ENCODE results near the gene CAMTA1. TPM values are rescaled to one million over a fixed set of nuclear protein-coding genes. Genes with fewer than 3 reads are reported as not detected.

Gene CAMTA1
- total RNA-seq, 1 experiment from 2014 or later, result 102 TPM

DNA sequence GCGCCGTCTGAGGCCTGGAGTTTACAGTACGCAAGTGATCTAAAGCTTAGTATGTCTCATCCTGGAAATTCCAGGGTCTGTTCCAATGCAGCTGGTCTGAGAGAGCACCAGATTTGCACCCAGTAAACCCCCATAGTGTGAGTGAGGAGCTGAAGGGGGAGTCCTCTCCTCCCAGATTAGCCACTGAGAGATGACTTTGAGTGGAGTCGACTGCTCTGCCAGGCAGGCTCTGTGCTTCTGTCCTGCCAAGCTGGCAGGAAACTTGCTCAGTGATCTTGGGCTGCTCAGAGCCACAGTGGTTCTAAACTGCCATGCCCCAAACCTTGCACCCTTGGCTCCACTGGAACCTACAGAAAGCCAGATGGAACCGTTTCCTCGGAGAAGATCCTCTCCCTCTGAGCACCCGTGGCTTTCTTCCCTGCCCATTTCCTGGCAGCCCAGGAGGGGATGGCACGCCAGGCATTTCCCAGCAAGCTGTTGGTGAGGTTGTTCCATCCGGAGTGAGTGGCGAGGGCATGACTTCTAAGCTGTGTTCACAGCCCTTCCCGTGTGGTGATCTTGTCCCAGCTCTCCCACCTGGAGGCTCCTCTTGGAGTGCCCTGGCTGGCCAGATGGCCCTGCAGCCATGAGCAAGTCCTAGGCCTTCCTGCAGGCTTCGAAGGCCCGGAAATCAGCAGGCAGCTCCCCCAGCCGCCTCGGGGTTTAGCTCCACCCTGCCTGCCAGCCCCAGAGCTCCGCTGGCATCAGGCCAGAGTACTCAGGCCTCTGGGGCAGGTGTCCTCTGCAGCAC is 859.9 kb downstream of the CAMTA1 start:
- no peaks in the 10 kb centered on the region for H3K36me3 ChIP-seq (replicated peaks; ENCODE audit: control insufficient read depth, insufficient read depth, low read length)
- no peaks in the 10 kb centered on the region for H3K27me3 ChIP-seq (ENCODE audit: control insufficient read depth, insufficient read depth, low read length)
- no peak for DNase-seq
- no peak overlapping the region for H3K4me3 ChIP-seq (ENCODE audit: insufficient read depth, low read depth, low read length)

DNA sequence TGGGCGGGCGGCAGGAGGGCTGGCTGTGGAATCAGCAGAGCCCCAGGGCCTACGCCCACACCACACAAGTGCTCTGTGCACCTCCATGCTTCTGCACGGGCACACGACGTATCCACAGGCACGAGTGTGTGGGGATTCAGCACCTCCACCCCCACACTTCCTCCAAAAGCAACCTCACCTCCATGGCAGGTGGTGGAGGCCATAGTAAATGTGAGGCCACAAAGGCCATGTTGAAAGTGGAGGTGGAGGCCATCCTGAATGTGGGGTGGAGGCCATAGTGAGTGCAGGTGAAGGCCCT is 860.4 kb downstream of the CAMTA1 start:
- DNase-seq, result no peak
- Histone ChIP-seq H3K36me3 (replicated peaks; ENCODE audit: control insufficient read depth, insufficient read depth, low read length) (no peaks in the 10 kb centered on the region), H3K4me3 (ENCODE audit: insufficient read depth, low read depth, low read length) (no peak overlapping the region)

DNA sequence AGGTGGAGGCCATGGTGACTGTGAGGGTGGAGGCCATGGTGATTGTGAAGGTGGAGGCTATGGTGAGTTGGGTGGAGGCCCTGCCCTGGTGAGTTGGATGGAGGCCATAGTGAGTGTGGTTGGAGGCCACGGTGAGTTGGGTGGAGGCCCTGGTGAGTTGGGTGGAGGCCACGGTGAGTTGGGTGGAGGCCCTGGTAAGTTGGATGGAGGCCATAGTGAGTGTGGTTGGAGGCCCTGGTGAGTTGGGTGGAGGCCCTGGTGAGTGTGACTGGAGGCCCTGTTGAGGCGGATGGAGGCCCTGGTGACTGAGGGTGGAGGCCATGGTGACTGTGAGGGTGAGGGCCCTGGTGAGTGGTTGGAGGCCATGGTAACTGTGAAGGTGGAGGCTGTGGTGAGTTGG is 860.9 kb downstream of the CAMTA1 start:
- no peak overlapping the region for H3K4me3 ChIP-seq (ENCODE audit: insufficient read depth, low read depth, low read length)

More for the DNA sequence above, 860.4 kb downstream of the CAMTA1 start:
- no peaks in the 10 kb centered on the region for H3K27me3 ChIP-seq (ENCODE audit: control insufficient read depth, insufficient read depth, low read length)

GRCh38 chr1:7646981-7647901 is 862.0 kb downstream of the CAMTA1 start:
- DNase-seq, result peak; percentile 98
- no peak overlapping the region for H3K4me3 ChIP-seq (ENCODE audit: insufficient read depth, low read depth, low read length)
- H3K36me3 ChIP-seq (replicated peaks; ENCODE audit: control insufficient read depth, insufficient read depth, low read length), result no peaks in the 10 kb centered on the region
- no peaks in the 10 kb centered on the region for H3K27me3 ChIP-seq (ENCODE audit: control insufficient read depth, insufficient read depth, low read length)

More for the DNA sequence above, 860.9 kb downstream of the CAMTA1 start:
- Histone ChIP-seq H3K27me3 (ENCODE audit: control insufficient read depth, insufficient read depth, low read length) (no peaks in the 10 kb centered on the region), H3K36me3 (replicated peaks; ENCODE audit: control insufficient read depth, insufficient read depth, low read length) (no peaks in the 10 kb centered on the region)
- DNase-seq, result no peak

- no peak overlapping the region for H3K4me3 ChIP-seq (ENCODE audit: insufficient read depth, low read depth, low read length)
- H3K36me3 ChIP-seq (replicated peaks; ENCODE audit: control insufficient read depth, insufficient read depth, low read length), result no peaks in the 10 kb centered on the region
- DNase-seq, result no peak
- H3K27me3 ChIP-seq (ENCODE audit: control insufficient read depth, insufficient read depth, low read length), result no peaks in the 10 kb centered on the region
Observed at GRCh38 chr1:7648761-7649384, 863.6 kb downstream of the CAMTA1 start.

- Histone ChIP-seq H3K27me3 (ENCODE audit: control insufficient read depth, insufficient read depth, low read length) (no peaks in the 10 kb centered on the region), H3K4me3 (ENCODE audit: insufficient read depth, low read depth, low read length) (no peak overlapping the region), H3K36me3 (replicated peaks; ENCODE audit: control insufficient read depth, insufficient read depth, low read length) (no peaks in the 10 kb centered on the region)
- DNase-seq, result peak; percentile 79
Observed at GRCh38 chr1:7650801-7651200, 865.5 kb downstream of the CAMTA1 start.

DNA sequence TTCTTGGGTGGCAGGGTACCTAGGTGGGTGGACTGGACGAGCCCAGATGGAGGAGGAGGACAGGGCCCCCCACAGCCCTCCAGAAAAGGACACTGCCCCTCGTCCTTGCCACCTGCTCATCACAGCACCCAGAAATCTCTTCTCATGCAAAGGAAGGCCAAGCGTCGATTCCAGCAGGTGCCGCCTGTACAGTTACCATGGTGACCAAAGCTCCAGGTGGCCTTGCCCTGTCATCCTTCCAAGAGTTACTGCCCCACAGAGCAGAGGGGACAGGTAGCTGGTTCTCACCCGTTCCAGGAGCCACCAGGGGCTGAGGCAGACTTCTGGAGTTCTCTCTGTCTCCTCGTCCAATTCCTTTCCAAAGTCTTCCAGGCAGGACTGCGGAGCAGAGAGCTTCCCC is 865.9 kb downstream of the CAMTA1 start:
- no peak for DNase-seq
- Histone ChIP-seq H3K4me3 (ENCODE audit: insufficient read depth, low read depth, low read length) (no peak overlapping the region), H3K27me3 (ENCODE audit: control insufficient read depth, insufficient read depth, low read length) (no peaks in the 10 kb centered on the region), H3K36me3 (replicated peaks; ENCODE audit: control insufficient read depth, insufficient read depth, low read length) (no peaks in the 10 kb centered on the region)

DNA sequence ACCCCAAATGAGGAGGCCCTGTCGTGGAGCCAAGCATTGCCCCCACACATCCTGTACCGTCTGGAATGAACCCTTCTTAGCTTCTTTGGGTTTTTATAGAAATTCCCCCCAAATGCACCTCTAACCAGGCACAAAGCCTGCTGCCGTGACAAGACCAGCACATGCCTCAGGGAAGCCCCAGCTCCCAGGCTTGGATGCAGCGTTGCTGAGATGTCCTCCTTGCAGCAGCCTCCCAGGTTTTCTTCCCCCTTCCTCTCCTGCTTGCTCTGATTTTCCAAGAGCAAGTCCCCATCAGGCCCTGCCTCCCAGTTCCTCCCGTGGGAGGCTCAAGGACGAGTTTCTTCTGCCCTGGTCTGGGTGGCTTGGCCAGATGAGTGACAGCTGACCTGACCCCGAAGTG is 866.8 kb downstream of the CAMTA1 start:
- H3K36me3 ChIP-seq (replicated peaks; ENCODE audit: control insufficient read depth, insufficient read depth, low read length), result no peaks in the 10 kb centered on the region
- H3K4me3 ChIP-seq (ENCODE audit: insufficient read depth, low read depth, low read length), result no peak overlapping the region
- DNase-seq, result no peak
- no peaks in the 10 kb centered on the region for H3K27me3 ChIP-seq (ENCODE audit: control insufficient read depth, insufficient read depth, low read length)

GRCh38 chr1:7652515-7653098 is 867.4 kb downstream of the CAMTA1 start:
- no peaks in the 10 kb centered on the region for H3K27me3 ChIP-seq (ENCODE audit: control insufficient read depth, insufficient read depth, low read length)
- H3K36me3 ChIP-seq (replicated peaks; ENCODE audit: control insufficient read depth, insufficient read depth, low read length), result no peaks in the 10 kb centered on the region
- no peak overlapping the region for H3K4me3 ChIP-seq (ENCODE audit: insufficient read depth, low read depth, low read length)
- DNase-seq, result no peak

- Histone ChIP-seq H3K36me3 (replicated peaks; ENCODE audit: control insufficient read depth, insufficient read depth, low read length) (no peaks in the 10 kb centered on the region), H3K27me3 (ENCODE audit: control insufficient read depth, insufficient read depth, low read length) (no peaks in the 10 kb centered on the region), H3K4me3 (ENCODE audit: insufficient read depth, low read depth, low read length) (no peak overlapping the region)
- no peak for DNase-seq
Observed at GRCh38 chr1:7654725-7655124, 869.5 kb downstream of the CAMTA1 start.

- no peak for DNase-seq
- H3K36me3 ChIP-seq (replicated peaks; ENCODE audit: control insufficient read depth, insufficient read depth, low read length), result no peaks in the 10 kb centered on the region
- no peak overlapping the region for H3K4me3 ChIP-seq (ENCODE audit: insufficient read depth, low read depth, low read length)
- no peaks in the 10 kb centered on the region for H3K27me3 ChIP-seq (ENCODE audit: control insufficient read depth, insufficient read depth, low read length)
Observed at GRCh38 chr1:7655354-7655753, 870.1 kb downstream of the CAMTA1 start.

GRCh38 chr1:7656557-7657215 is 871.4 kb downstream of the CAMTA1 start:
- DNase-seq, result no peak
- Histone ChIP-seq H3K4me3 (ENCODE audit: insufficient read depth, low read depth, low read length) (no peak overlapping the region), H3K27me3 (ENCODE audit: control insufficient read depth, insufficient read depth, low read length) (no peaks in the 10 kb centered on the region), H3K36me3 (replicated peaks; ENCODE audit: control insufficient read depth, insufficient read depth, low read length) (no peaks in the 10 kb centered on the region)

DNA sequence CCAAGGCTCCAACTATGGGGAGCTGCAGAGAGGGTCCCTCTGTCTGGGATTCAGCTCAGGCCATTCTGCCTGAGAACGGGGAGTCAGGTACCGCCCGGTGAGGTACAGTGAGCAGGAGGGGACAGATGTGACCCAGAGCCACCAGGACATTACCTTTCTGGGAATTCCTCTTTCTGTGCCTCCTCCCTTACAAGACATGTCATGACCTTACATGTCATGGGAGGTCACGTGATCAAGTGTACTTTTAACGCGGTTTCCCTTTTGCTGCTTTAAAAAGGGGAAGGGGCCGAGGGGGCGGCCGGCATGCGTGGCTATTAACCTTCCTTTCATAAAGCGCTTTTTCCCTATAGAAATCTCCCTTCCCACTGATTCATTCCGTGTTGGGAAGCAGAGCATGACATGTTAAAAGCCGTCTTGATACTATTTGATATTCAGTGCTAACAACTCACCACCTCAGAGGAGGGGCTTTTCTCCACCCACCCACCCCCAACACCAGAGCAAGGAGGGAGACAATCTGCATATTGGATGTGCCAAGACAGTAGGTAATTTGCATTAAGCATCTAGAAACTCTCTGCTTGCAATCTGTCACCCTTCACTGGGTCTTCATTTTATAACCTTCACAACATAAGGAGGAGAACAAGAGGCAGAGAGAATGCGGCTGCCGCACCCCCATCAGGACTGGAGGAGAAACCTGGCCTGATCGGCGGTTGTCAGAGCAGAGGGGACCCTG is 872.2 kb downstream of the CAMTA1 start:
- no peaks in the 10 kb centered on the region for H3K36me3 ChIP-seq (replicated peaks; ENCODE audit: control insufficient read depth, insufficient read depth, low read length)
- H3K4me3 ChIP-seq (ENCODE audit: insufficient read depth, low read depth, low read length), result no peak overlapping the region
- no peak for DNase-seq
- H3K27me3 ChIP-seq (ENCODE audit: control insufficient read depth, insufficient read depth, low read length), result no peaks in the 10 kb centered on the region

DNA sequence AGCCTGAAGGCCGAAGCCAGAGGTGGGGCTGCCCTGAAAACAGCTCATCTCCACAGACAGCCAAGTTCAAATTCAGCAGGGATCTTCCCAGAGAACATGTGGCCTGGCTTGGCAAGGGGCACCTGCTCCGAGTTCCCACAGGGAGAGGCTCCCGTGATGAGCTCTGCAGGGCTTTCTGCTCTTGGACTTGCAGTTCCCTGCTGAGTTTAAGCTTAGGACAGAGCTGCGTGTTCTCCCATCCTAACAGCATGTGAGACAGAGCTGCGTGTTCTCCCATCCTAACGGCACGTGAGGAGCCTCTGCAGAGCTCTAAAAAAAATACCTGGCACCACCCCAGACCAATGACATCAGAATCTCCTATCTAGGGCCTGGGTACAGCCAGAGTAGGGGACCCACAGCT is 872.8 kb downstream of the CAMTA1 start:
- H3K36me3 ChIP-seq (replicated peaks; ENCODE audit: control insufficient read depth, insufficient read depth, low read length), result no peaks in the 10 kb centered on the region
- H3K4me3 ChIP-seq (ENCODE audit: insufficient read depth, low read depth, low read length), result no peak overlapping the region
- DNase-seq, result no peak
- no peaks in the 10 kb centered on the region for H3K27me3 ChIP-seq (ENCODE audit: control insufficient read depth, insufficient read depth, low read length)
